GM12875 (cell line): ENCODE results near the gene EIF2S3B.
"Not testable (repeated sequence)": the region's sequence is repeated elsewhere in the genome, so short reads cannot be mapped to it uniquely, and the experiment has no call there.

Experiments used
- H3K4me3 ChIP-seq: one replicate; pipeline ENCODE4 v1.5.1; 2011; ENCODE audit warnings: low read depth, low read length, control low read depth
- TF ChIP-seq, protein P1 (sequence below): IDR thresholded peaks from 2 replicates; pipeline ENCODE4 v1.5.1; 2011; ENCODE audit warnings: low read depth, mild to moderate bottlenecking, control low read depth, inconsistent platforms, low read length, moderate library complexity, borderline replicate concordance; ENCODE audit not compliant: insufficient read depth

Gene EIF2S3B

DNA sequence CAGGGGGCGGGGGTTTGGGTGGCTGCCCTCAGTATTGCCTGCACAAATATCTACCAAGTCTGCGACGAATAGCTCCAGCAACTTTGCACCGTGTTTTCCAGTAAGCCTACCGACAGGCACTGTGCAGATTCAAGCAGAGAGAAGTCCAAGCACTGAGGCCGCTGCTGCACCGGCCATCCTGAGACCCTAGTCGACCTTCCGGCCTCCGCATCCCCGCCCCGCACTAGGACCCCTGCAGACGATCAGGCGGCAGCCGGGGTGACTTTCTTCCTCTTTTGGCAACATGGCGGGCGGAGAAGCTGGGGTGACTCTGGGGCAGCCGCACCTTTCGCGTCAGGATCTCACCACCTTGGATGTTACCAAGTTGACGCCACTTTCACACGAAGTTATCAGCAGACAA is at the start of gene EIF2S3B:
TSS of gene EIF2S3B (plus strand) at position 271 of the 400 bp plus-strand sequence. CDS start at position 284, 13 bp downstream.
- H3K4me3 ChIP-seq, result no peak within 1 kb of the TSS
- TF ChIP-seq, protein P1, sequence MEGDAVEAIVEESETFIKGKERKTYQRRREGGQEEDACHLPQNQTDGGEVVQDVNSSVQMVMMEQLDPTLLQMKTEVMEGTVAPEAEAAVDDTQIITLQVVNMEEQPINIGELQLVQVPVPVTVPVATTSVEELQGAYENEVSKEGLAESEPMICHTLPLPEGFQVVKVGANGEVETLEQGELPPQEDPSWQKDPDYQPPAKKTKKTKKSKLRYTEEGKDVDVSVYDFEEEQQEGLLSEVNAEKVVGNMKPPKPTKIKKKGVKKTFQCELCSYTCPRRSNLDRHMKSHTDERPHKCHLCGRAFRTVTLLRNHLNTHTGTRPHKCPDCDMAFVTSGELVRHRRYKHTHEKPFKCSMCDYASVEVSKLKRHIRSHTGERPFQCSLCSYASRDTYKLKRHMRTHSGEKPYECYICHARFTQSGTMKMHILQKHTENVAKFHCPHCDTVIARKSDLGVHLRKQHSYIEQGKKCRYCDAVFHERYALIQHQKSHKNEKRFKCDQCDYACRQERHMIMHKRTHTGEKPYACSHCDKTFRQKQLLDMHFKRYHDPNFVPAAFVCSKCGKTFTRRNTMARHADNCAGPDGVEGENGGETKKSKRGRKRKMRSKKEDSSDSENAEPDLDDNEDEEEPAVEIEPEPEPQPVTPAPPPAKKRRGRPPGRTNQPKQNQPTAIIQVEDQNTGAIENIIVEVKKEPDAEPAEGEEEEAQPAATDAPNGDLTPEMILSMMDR, result no peak

GRCh38 chr12:10456856-10457255 is 48.8 kb upstream of the EIF2S3B start:
- TF ChIP-seq, protein P1, result no peak
- no peak overlapping the region for H3K4me3 ChIP-seq

DNA sequence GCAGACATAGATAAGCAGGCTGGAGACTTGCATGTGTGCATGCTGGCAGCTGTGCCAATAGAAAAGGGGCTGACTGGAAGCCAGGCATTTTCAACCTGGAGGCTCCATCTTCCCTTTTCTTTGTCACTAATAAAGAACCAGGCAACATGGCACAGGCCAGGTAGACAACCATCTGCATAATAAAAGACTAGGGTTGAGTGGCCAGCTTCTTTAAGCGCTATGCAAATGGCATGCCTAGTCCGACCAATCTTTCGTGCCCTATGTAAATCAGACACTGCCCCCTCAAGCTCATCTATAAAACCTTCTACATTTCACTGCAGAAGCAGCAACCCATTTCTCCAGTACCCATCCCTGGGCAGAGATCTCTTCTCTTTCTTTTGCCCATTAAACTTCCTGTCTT is 47.9 kb upstream of the EIF2S3B start:
- no peak overlapping the region for H3K4me3 ChIP-seq
- TF ChIP-seq, protein P1, result no peak

DNA sequence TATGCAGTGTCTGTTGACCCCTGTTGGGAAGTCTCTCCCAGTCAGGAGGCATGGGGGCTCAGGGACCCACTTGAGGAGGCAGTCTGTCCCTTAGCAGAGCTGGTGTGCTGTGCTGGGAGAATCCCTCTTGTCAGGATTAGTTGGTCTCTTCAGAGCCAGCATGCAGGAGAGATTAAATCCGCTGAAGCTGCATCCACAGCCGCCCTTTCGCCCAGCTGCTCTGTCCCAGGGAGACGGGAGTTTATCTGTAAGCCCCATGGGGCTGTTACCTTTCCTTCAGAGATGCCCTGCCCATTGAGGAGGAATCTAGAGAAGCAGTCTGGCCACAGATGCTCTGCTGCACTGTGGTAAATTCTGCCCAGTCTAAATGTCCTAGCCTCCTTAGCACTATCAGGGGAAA is 39.4 kb upstream of the EIF2S3B start:
- TF ChIP-seq, protein P1, result no peak
- H3K4me3 ChIP-seq, result no peak overlapping the region

GRCh38 chr12:10469701-10470100 is 36.0 kb upstream of the EIF2S3B start:
- H3K4me3 ChIP-seq, result no peak overlapping the region
- TF ChIP-seq, protein P1, result no peak

- not testable (repeated sequence) for H3K4me3 ChIP-seq
Measured at GRCh38 chr12:10472808-10473207, 32.9 kb upstream of the EIF2S3B start.

DNA sequence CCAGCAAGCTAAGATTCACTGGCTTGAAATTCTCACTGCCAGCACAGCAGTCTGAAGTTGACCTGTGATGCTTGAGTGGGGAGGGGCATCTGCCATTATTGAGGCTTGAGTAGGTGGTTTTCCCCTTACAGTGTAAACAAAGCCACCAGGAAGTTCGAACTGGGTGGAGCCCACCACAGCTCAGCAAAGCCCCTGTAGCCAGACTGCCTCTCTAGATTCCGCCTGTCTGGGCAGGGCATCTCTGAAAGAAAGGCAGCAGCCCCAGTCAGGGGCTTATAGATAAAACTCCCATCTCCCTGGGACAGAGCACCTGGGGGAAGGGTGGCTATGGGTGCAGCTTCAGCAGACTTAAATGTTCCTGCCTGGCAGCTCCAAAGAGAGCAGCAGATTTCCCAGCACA is 23.8 kb upstream of the EIF2S3B start:
- H3K4me3 ChIP-seq, result not testable (repeated sequence)

DNA sequence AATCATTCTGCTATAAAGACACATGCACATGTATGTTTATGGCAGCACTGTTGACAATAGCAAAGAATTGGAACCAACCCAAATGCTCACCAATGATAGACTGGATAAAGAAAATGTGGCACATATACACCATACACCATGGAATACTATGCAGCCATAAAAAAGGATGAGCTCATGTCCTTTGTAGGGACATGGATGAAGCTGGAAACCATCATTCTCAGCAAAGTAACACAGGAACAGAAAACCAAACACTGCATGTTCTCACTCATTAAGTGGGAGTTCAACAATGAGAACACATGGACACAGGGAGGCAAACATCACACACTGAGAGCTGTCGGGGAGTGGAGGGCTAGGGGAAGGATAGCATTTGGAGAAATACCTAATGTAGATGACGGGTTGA is 18.4 kb upstream of the EIF2S3B start:
- not testable (repeated sequence) for H3K4me3 ChIP-seq

DNA sequence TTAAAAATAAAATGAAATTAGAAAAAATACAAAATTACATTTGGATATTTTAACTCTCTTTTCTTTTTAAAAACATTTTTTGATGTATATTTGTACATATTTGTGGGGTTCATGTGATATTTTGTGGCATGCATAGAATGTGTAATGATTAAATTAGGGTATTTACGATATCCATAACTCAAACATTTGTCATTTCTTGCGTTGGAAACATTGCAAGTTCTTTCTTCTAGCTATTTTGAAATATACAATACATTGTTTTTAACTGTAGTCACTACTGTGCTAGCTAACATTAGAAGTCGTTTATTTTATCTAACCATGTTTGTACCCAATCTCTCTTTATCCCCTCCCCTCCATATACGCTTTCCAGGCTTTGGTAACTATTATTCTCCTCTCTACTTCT is 13.9 kb upstream of the EIF2S3B start:
- TF ChIP-seq, protein P1, result no peak
- no peak overlapping the region for H3K4me3 ChIP-seq
